PFSK-1 (cell line): ENCODE results near the gene RHBDF1.

Experiments
- POLR2AphosphoS5 ChIP-seq: IDR thresholded peaks from 2 replicates; pipeline ENCODE4 v1.6.1; 2012; ENCODE audit warnings: low read depth, mild to moderate bottlenecking, control low read depth, low read length, moderate library complexity
- SIN3A ChIP-seq: IDR thresholded peaks from 2 replicates; pipeline ENCODE4 v1.6.1; 2012; ENCODE audit warnings: mild to moderate bottlenecking, low read length, moderate library complexity, borderline replicate concordance; ENCODE audit not compliant: insufficient read depth
- TAF1 ChIP-seq: IDR thresholded peaks from 2 replicates; pipeline ENCODE4 v1.6.1; 2012; ENCODE audit warnings: low read length, control low read depth, borderline replicate concordance; ENCODE audit not compliant: insufficient read depth
- TF ChIP-seq, protein P1 (sequence below), 2 experiments: IDR thresholded peaks; 2 replicates each; pipeline versions ENCODE4 v1.6.1 to v1.8.0; 2011 to 2012; ENCODE audit warnings: low read depth in 2 of 2, low read length in 2 of 2, control low read depth in 1 of 2, inconsistent platforms in 1 of 2, mild to moderate bottlenecking in 1 of 2, moderate library complexity in 1 of 2; ENCODE audit not compliant: insufficient read depth in 1 of 2

DNA sequence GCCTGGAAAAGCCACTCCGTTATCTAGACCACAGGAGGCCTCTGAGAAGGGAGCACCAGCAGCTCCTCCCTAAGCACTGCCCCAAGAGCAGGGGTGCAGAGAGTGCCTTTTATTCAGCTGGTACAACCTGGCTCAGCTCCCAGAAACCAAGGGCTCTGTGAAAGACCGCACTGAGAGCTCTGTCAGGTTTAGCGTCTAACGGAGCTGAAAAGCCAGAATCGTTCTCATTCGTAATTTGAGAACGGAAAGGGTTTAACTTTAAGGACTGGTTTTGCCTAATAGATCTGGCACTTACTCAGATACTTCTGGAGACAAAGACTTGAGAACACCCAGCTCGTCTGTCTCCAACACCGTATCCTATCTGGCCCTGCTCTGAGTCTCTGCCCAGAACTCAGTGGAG is 19.1 kb upstream of the RHBDF1 start:
- TF ChIP-seq POLR2AphosphoS5 (no peak), SIN3A (no peak), TAF1 (no peak)
- TF ChIP-seq, protein P1, sequence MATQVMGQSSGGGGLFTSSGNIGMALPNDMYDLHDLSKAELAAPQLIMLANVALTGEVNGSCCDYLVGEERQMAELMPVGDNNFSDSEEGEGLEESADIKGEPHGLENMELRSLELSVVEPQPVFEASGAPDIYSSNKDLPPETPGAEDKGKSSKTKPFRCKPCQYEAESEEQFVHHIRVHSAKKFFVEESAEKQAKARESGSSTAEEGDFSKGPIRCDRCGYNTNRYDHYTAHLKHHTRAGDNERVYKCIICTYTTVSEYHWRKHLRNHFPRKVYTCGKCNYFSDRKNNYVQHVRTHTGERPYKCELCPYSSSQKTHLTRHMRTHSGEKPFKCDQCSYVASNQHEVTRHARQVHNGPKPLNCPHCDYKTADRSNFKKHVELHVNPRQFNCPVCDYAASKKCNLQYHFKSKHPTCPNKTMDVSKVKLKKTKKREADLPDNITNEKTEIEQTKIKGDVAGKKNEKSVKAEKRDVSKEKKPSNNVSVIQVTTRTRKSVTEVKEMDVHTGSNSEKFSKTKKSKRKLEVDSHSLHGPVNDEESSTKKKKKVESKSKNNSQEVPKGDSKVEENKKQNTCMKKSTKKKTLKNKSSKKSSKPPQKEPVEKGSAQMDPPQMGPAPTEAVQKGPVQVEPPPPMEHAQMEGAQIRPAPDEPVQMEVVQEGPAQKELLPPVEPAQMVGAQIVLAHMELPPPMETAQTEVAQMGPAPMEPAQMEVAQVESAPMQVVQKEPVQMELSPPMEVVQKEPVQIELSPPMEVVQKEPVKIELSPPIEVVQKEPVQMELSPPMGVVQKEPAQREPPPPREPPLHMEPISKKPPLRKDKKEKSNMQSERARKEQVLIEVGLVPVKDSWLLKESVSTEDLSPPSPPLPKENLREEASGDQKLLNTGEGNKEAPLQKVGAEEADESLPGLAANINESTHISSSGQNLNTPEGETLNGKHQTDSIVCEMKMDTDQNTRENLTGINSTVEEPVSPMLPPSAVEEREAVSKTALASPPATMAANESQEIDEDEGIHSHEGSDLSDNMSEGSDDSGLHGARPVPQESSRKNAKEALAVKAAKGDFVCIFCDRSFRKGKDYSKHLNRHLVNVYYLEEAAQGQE (IDR thresholded peaks at IDR 0.05; ENCODE audit: insufficient read depth in 1 of 2, low read depth in 2 of 2, low read length in 2 of 2), result no peak
